Astrocyte of the spinal cord (primary cell): Measurements from ENCODE around the gene OR10H3.

Experiments
- DNase-seq: peaks from one replicate; pipeline ENCODE4 v3.0.0; 2011; ENCODE audit warnings: low read depth, low spot score
- H3K4me3 ChIP-seq: 2 replicates; pipeline ENCODE4 v1.5.1; 2011; ENCODE audit warnings: low read depth, mild to moderate bottlenecking, low read length, moderate library complexity
- in situ Hi-C: cut with HindIII; loops from 2 replicates; pipeline ENCODE4 v1.10.0; 2017; ENCODE audit warnings: low sequenced_read_pairs
- TF ChIP-seq, protein P1 (sequence below): IDR thresholded peaks from 2 replicates; pipeline ENCODE4 v1.5.1; 2012; ENCODE audit warnings: low read depth, mild to moderate bottlenecking, low read length, inconsistent platforms

OR10H3 gene

DNA sequence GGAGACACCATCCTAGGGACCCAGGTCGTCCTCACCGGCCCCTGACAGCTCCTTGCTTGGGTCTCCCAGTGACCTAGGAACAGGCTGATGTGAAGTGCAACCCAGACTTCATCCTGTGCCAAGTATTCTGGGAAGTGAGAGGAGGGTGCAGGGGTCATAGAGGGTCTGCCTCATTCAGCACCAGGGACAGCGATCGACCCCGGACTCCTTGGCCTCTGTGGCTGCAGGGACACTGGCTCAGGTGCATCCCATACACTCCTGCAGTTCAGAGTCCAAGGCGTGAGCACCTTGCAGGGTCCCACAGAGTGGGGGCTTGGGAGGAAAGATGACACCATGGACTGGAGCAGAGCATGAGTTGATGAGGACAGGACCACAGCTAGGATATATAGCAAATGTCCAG, 20.0 kb upstream of the OR10H3 start:
- TF ChIP-seq, protein P1, sequence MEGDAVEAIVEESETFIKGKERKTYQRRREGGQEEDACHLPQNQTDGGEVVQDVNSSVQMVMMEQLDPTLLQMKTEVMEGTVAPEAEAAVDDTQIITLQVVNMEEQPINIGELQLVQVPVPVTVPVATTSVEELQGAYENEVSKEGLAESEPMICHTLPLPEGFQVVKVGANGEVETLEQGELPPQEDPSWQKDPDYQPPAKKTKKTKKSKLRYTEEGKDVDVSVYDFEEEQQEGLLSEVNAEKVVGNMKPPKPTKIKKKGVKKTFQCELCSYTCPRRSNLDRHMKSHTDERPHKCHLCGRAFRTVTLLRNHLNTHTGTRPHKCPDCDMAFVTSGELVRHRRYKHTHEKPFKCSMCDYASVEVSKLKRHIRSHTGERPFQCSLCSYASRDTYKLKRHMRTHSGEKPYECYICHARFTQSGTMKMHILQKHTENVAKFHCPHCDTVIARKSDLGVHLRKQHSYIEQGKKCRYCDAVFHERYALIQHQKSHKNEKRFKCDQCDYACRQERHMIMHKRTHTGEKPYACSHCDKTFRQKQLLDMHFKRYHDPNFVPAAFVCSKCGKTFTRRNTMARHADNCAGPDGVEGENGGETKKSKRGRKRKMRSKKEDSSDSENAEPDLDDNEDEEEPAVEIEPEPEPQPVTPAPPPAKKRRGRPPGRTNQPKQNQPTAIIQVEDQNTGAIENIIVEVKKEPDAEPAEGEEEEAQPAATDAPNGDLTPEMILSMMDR = no peak
- no peak for DNase-seq
- in situ Hi-C loops = no loop called here
- H3K4me3 ChIP-seq = no peak overlapping the region

DNA sequence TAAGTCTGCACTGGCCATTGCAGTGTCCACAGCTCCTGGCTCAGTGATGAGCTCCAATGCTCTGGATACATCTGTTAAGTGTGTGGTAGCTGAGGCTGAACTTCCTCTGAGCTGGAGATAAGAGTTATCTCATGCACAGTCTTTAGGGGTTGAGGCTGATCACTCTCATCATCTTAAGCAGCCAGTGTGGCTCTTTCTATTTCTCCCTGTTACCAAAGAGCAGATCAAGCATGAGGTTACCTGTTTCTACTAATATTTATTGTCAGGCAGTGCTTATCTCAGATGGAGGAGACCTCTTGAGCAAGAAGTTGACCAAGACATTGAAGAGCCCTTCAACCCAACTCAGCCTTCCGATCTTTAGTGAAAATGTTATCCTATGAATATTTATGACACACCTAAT, 16.5 kb upstream of the OR10H3 start:
- DNase-seq = no peak
- in situ Hi-C loops = no loop called here
- no peak overlapping the region for H3K4me3 ChIP-seq
- TF ChIP-seq, protein P1 = no peak

DNA sequence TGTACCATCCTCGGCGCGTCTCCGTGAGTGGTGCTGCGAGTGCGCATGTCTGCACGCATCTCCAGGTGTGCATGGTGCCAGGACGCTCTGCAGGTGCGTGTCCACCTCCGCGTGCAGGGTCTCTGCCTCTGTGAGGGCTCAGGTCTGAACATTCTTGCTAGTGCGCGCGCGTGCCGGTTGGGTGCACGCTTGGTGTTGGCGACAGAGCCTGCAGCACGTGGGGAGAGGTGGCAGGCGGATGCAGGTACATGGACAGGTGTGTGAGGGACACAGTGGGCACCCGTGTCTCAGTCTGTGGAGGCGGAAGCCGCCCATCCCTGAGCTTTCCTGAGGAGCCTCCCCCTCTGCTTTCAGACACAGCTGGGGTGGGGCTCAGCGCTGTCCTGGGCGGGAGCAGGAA, 14.8 kb upstream of the OR10H3 start:
- TF ChIP-seq, protein P1 = no peak
- in situ Hi-C loops = no loop called here
- no peak for DNase-seq
- H3K4me3 ChIP-seq = no peak overlapping the region

DNA sequence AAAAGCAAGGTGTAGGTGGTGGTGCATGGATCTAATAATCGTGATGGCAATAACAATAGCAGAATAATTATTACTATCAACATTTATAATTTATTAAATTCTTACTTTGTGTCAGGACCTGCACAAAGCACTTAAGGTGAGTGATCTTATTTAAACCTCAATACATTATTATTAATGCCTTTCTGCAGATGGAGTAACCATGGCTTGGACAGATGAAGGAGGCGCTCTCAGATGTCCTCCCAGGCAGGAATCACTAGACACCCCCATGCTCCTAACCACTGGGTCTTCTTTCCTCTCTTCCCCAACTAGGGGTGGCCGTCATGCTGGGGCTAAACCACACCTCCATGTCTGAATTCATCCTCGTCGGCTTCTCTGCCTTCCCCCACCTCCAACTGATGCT, 10.1 kb upstream of the OR10H3 start, which contains the start of gene OR10H2:
Gene OR10H2 (plus strand): TSS at position 301 of the 400 bp plus-strand sequence. CDS start 20 bp downstream, at position 321.
- TF ChIP-seq, protein P1 = no peak
- in situ Hi-C loops = no loop called here

DNA sequence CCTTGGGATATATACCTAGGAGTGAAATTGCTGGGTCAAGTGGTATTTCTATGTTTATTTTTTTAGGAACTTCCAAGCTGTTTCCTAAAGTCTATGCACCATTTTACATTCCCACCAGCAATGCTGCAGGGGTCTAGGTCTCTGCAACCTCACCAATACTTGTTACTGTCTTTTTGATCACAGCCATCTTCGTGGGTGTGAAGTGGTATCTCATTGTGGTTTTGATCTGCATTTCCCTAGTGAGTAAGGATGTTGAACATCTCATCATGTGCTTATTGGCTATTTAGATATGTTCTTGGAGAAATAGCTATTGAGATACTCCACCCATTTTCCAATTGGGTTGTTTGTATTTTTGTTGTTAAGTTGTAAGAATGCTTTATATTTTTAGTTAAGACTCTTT, 7.2 kb upstream of the OR10H3 start:
- H3K4me3 ChIP-seq = no peak overlapping the region
- no peak for DNase-seq
- in situ Hi-C loops = no loop called here
- TF ChIP-seq, protein P1 = no peak

More for the DNA sequence above, 10.1 kb upstream of the OR10H3 start, which contains the start of gene OR10H2:
- DNase-seq = no peak
- H3K4me3 ChIP-seq = no peak within 1 kb of the TSS

DNA sequence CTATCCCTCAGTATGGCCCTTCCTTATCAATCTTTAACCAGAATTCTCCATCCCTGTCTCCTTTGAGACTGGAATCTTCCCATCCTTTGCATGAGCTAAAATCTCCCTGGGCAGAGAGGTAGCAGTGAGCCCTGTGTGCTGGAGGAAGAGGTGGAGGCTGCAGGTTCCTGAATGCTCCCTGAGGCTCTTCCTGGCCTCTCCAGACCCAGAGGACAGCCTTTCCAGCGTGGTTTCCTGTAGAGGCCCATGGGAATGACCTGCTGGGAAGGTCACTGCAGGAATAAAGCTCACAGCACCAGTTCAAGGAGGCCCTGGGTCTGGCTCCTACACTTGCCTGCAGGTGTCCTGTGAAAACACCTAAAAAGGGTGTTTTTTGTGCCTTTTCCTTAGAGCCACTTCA, 5.4 kb upstream of the OR10H3 start:
- TF ChIP-seq, protein P1 = no peak
- DNase-seq = no peak
- in situ Hi-C loops = no loop called here
- H3K4me3 ChIP-seq = no peak overlapping the region

DNA sequence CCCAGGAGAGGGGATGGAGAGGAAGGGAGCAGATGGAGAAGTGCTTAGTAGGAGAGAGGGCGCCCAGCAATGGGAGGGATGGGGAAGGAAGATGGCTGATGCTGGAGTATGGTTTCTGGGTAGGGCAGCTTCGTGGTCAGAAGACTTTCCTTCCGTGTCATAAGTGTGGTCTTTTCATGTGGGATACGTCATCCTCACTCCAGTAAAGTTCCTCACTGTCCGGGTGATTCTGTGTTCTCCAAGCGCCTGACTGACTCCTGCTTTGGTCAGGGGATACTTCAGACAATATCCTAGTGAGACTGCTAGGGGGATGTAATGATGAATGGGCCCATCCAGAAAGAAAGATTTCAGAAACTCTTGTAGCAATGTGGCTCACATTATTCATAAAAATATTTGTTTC, 3.9 kb upstream of the OR10H3 start:
- DNase-seq = no peak
- H3K4me3 ChIP-seq = no peak overlapping the region
- in situ Hi-C loops = no loop called here
- TF ChIP-seq, protein P1 = no peak
